CD14-positive monocyte (primary cell): ENCODE results near the gene STARD10. TPM values are rescaled to one million over a fixed set of nuclear protein-coding genes. Genes with fewer than 3 reads are reported as not detected.

Source experiments
- DNase-seq, 3 donors: peaks; one replicate each; pipeline ENCODE4 v3.0.0-alpha.2; 2011 to 2022
- H2AFZ ChIP-seq: 2 replicates; pipeline ENCODE4 v1.6.0; 2012; ENCODE audit warnings: mild to moderate bottlenecking, low read depth, low read length, inconsistent platforms; ENCODE audit not compliant: insufficient read depth, poor library complexity, severe bottlenecking
- H3K27ac ChIP-seq, 2 donors: 1 replicate in 1 of 2; 2 replicates in 1 of 2; pipeline ENCODE4 v1.5.1; 2012 to 2013; ENCODE audit warnings: low read length in 2 of 2, control low read depth in 1 of 2, inconsistent platforms in 1 of 2, low read depth in 1 of 2, mild to moderate bottlenecking in 1 of 2
- H3K27me3 ChIP-seq, 2 donors: one replicate each; pipeline versions ENCODE4 v1.6.0 to v1.6.1; 2011 to 2013; ENCODE audit warnings: low read length in 2 of 2; ENCODE audit not compliant: control insufficient read depth in 2 of 2, insufficient read depth in 2 of 2
- H3K36me3 ChIP-seq, 2 donors: replicated peaks in 1 of 2; 1 replicate in 1 of 2; 2 replicates in 1 of 2; pipeline versions ENCODE4 v1.5.1 to v1.6.1; 2012 to 2013; ENCODE audit warnings: low read length in 2 of 2, control low read depth in 1 of 2, inconsistent platforms in 1 of 2, mild to moderate bottlenecking in 1 of 2; ENCODE audit not compliant: insufficient read depth in 2 of 2, control insufficient read depth in 1 of 2
- H3K4me1 ChIP-seq, 2 donors: 1 replicate in 1 of 2; 2 replicates in 1 of 2; pipeline versions ENCODE4 v1.5.1 to v1.6.1; 2012 to 2013; ENCODE audit warnings: low read length in 2 of 2, control low read depth in 1 of 2, inconsistent platforms in 1 of 2, mild to moderate bottlenecking in 1 of 2, moderate library complexity in 1 of 2; ENCODE audit not compliant: insufficient read depth in 2 of 2, control insufficient read depth in 1 of 2
- H3K4me2 ChIP-seq: replicated peaks from 2 replicates; pipeline ENCODE3; 2012; ENCODE audit warnings: low read length, moderate library complexity, mild to moderate bottlenecking; ENCODE audit not compliant: poor library complexity, severe bottlenecking; ENCODE audit errors: extremely low read depth
- H3K4me3 ChIP-seq, 3 experiments: fragments of 200-600 bp in 1 of 3; sonication (generic) in 1 of 3; replicated peaks in 1 of 3; 1 replicate in 2 of 3; 2 replicates in 1 of 3; pipeline ENCODE4 v1.5.1; 2011 to 2013; ENCODE audit warnings: low read length in 3 of 3, mild to moderate bottlenecking in 3 of 3, control low read depth in 2 of 3, low read depth in 2 of 3, inconsistent platforms in 1 of 3, moderate library complexity in 1 of 3
- H3K79me2 ChIP-seq: 2 replicates; pipeline ENCODE4 v1.6.0; 2012; ENCODE audit warnings: mild to moderate bottlenecking, control low read depth, inconsistent platforms, low read length, moderate library complexity; ENCODE audit not compliant: insufficient read depth
- H3K9ac ChIP-seq: 2 replicates; pipeline ENCODE4 v1.6.0; 2017; ENCODE audit warnings: low read length, mild to moderate bottlenecking; ENCODE audit not compliant: insufficient read depth, poor library complexity, severe bottlenecking
- H3K9me3 ChIP-seq, 2 donors: replicated peaks in 1 of 2; 1 replicate in 1 of 2; 2 replicates in 1 of 2; pipeline versions ENCODE4 v1.5.1 to v1.6.1; 2012 to 2013; ENCODE audit warnings: low read length in 2 of 2, control low read depth in 1 of 2; ENCODE audit not compliant: control insufficient read depth in 1 of 2, insufficient read depth in 1 of 2
- H4K20me1 ChIP-seq: 2 replicates; pipeline ENCODE4 v1.6.0; 2012; ENCODE audit warnings: mild to moderate bottlenecking, low read length, control low read depth, moderate library complexity; ENCODE audit not compliant: insufficient read depth
- H3K27ac Mint-ChIP-seq, 7 donors: one replicate each; pipeline ENCODE4 v1.8.0; 2020; ENCODE audit warnings: mild to moderate bottlenecking in 7 of 7, mixed read lengths in 7 of 7, moderate library complexity in 6 of 7, inconsistent platforms in 2 of 7
- H3K27me3 Mint-ChIP-seq, 3 donors: one replicate each; pipeline ENCODE4 v1.8.0; 2021 to 2022; ENCODE audit warnings: low read depth in 3 of 3, mild to moderate bottlenecking in 3 of 3, mixed read lengths in 3 of 3, moderate library complexity in 3 of 3, inconsistent platforms in 1 of 3
- H3K36me3 Mint-ChIP-seq, 2 donors: one replicate each; pipeline ENCODE4 v1.8.0; 2020; ENCODE audit warnings: mixed read lengths in 2 of 2, inconsistent platforms in 1 of 2, mild to moderate bottlenecking in 1 of 2
- H3K4me1 Mint-ChIP-seq: one replicate; pipeline ENCODE4 v1.8.0; 2020; ENCODE audit warnings: mild to moderate bottlenecking, mixed read lengths
- H3K4me3 Mint-ChIP-seq, 2 donors: one replicate each; pipeline ENCODE4 v1.8.0; 2020; ENCODE audit warnings: mild to moderate bottlenecking in 2 of 2, mixed read lengths in 2 of 2, moderate library complexity in 1 of 2
- H3K9me3 Mint-ChIP-seq, 7 donors: one replicate each; pipeline ENCODE4 v1.8.0; 2020 to 2022; ENCODE audit warnings: mixed read lengths in 7 of 7, mild to moderate bottlenecking in 6 of 7, moderate library complexity in 6 of 7, inconsistent platforms in 2 of 7
- CTCF ChIP-seq: fragments of 200-600 bp; IDR thresholded peaks from one replicate; pipeline ENCODE4 v1.8.0; 2022; ENCODE audit warnings: antibody characterized with exemption, mild to moderate bottlenecking
- WGBS: methylation state at CpG from one replicate; pipeline ENCODE4 v1.1.5; 2013; ENCODE audit warnings: missing lambda C conversion rate; ENCODE audit not compliant: insufficient coverage; 5-methylcytosine and 5-hydroxymethylcytosine counted together
- intact Hi-C, 2 donors: fragments of 100-400 bp; cut with micrococcal nuclease; formaldehyde crosslinking; loops; one replicate each; pipeline versions ENCODE4 v1.15.0 to v1.15.1; 2023
- polyA plus RNA-seq, 3 donors: library from polyadenylated mRNA; depleted of rRNA in 1 of 3; unstranded in 2 of 3; stranded (reverse) in 1 of 3; fragments of 300-500 nt in 2 of 3; fragments of >200 nt in 1 of 3; fragmentation: Illumina TruSeq in 2 of 3; gene quantifications; 1 replicate in 2 of 3; 2 replicates in 1 of 3; pipeline ENCODE4 v1.2.3, GENCODE V29; 2012 to 2021

The STARD10 gene
- polyA plus RNA-seq, 3 donors = 13.6 to 18.7 (median 15.4) TPM

DNA sequence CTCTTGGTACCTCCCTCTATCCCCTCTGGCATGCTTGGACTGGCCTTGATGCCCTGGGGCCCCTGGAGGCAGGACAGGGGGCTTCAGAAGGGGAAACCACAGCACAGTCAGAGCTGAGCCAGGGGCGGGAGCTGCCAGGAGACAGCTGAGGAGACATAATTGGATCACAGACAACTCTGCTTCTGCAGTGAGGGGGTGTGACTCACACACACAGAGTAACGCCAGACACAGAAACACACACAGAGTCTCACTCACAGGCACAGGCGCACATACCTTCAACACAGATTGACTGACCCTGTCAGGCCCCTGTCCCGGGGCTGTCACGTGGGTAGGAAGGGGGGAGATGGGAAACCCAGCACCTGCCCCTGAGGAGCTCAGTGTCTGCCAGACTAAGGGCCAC, 20.6 kb downstream of the STARD10 start:
- H3K9me3 Mint-ChIP-seq = peaks cover 0 to 2% (median 0%) of the 10 kb centered on the region in 7 donors
- no peaks in the 10 kb centered on the region for H3K9me3 ChIP-seq
- no peak overlapping the region for H3K9ac ChIP-seq
- H2AFZ ChIP-seq = no peak overlapping the region
- H3K36me3 Mint-ChIP-seq = peaks cover 2 to 7% of the 10 kb centered on the region in 2 donors
- no peak overlapping the region for H3K27ac ChIP-seq
- no peaks in the 10 kb centered on the region for H3K79me2 ChIP-seq
- no peak overlapping the region for H3K4me2 ChIP-seq
- no peaks in the 10 kb centered on the region for H3K36me3 ChIP-seq
- peaks cover 17% of the 10 kb centered on the region for H3K4me1 Mint-ChIP-seq
- no peak overlapping the region for H3K4me3 Mint-ChIP-seq
- H3K4me3 ChIP-seq = no peak overlapping the region
- intact Hi-C loops = no loop called here
- peaks cover 3 to 5% (median 5%) of the 10 kb centered on the region in 3 donors for H3K27me3 Mint-ChIP-seq
- H3K27ac Mint-ChIP-seq = no peak overlapping the region
- 80% methylated on average over 1 of the region's 5 CpGs for WGBS
- TF ChIP-seq CTCF = no peak
- peaks cover 14 to 16% of the 10 kb centered on the region in 2 donors for H3K4me1 ChIP-seq
- H3K27me3 ChIP-seq = no peaks in the 10 kb centered on the region
- H4K20me1 ChIP-seq = peaks cover 3% of the 10 kb centered on the region
- DNase-seq = no peak

DNA sequence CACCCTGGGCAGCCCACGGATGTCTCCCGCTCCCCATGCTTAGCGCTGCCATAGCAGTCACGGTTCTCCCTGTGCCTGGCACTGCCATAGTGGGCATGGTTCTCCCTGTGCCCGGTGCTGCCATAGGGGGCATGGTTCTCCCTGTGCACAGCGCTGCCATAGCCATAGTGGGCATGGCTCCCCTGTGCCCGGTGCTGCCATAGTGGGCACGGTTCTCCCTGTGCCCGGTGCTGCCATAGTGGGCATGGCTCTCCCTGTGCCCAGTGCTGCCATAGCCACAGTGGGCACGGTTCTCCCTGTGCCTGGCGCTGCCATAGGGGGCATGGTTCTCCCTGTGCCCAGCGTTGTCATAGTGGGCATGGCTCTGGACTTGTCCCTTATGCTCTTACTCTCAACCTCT, 21.8 kb downstream of the STARD10 start:
- peaks cover 9 to 12% of the 10 kb centered on the region in 2 donors for H3K4me1 ChIP-seq
- H3K9ac ChIP-seq = no peak overlapping the region
- H4K20me1 ChIP-seq = peaks cover 3% of the 10 kb centered on the region
- peaks cover 3 to 7% (median 5%) of the 10 kb centered on the region in 3 donors for H3K27me3 Mint-ChIP-seq
- no peak overlapping the region for H3K4me2 ChIP-seq
- no peak for TF ChIP-seq CTCF
- no peak overlapping the region for H3K27ac ChIP-seq
- no peaks in the 10 kb centered on the region for H3K27me3 ChIP-seq
- H3K27ac Mint-ChIP-seq = peak overlapping the region in 1 of 7 donors; percentile 34
- H3K36me3 ChIP-seq = no peaks in the 10 kb centered on the region
- no peak overlapping the region for H2AFZ ChIP-seq
- H3K4me3 Mint-ChIP-seq = no peak overlapping the region
- no peak for DNase-seq
- peaks cover 2 to 7% of the 10 kb centered on the region in 2 donors for H3K36me3 Mint-ChIP-seq
- H3K9me3 ChIP-seq = no peaks in the 10 kb centered on the region
- intact Hi-C loops = no loop called here
- over 99% methylated on average over 12 of the region's 12 CpGs for WGBS
- peaks cover 14% of the 10 kb centered on the region for H3K4me1 Mint-ChIP-seq
- no peak overlapping the region for H3K4me3 ChIP-seq
- no peaks in the 10 kb centered on the region for H3K79me2 ChIP-seq
- peaks cover 0 to 2% (median 0%) of the 10 kb centered on the region in 7 donors for H3K9me3 Mint-ChIP-seq
